ENCODE data around the gene PIP5K1B. TPM values are rescaled to one million over a fixed set of nuclear protein-coding genes. Genes with fewer than 3 reads are reported as not detected.

Gene PIP5K1B
- total RNA-seq, 1 experiment from 2014 or later: 5.2 TPM

- TF ChIP-seq ATF6 (CRISPR knock-in tag; IDR thresholded peaks at IDR 0.05) (no peak), PRRX2 (CRISPR knock-in tag; IDR thresholded peaks at IDR 0.05) (no peak), ZNF425 (CRISPR knock-in tag; conservative IDR thresholded peaks at IDR 0.05) (no peak)
These were observed 2.9 kb downstream of the PIP5K1B start (continued) for GRCh38 chr9:68707801-68708488.

- POLR2A ChIA-PET: interaction anchor here (1.6 kb wide), 1 partner anchor 11 kb away, joined by 4 read pairs; no protein-coding TSS in a partner anchor
- Mint-ChIP-seq H3K4me3 (no peak overlapping the region), H3K27ac (no peak overlapping the region), H3K9me3 (no peaks in the 10 kb centered on the region), H3K36me3 (no peaks in the 10 kb centered on the region), H3K27me3 (ENCODE audit: low read depth) (peaks cover 39% of the 10 kb centered on the region), H3K4me1 (peaks cover 31% of the 10 kb centered on the region)
- DNase-seq (ENCODE audit: low spot score) (no peak), ATAC-seq (no peak)
- TF ChIP-seq ATF2 (CRISPR knock-in tag; IDR thresholded peaks at IDR 0.05; ENCODE audit: borderline replicate concordance, low read depth) (no peak), NFATC4 (CRISPR knock-in tag; IDR thresholded peaks at IDR 0.05) (no peak), AR (CRISPR knock-in tag; IDR thresholded peaks at IDR 0.05) (no peak)
- CTCF ChIA-PET: interaction anchor here (1.1 kb wide), 1 partner anchor 71 kb away, joined by 7 read pairs; a partner anchor contains a TSS
These were observed 3.5 kb downstream of the PIP5K1B start for GRCh38 chr9:68708513-68708912.

GRCh38 chr9:68709291-68710110 is 4.5 kb downstream of the PIP5K1B start:
- TF ChIP-seq ZNF532 (CRISPR knock-in tag; IDR thresholded peaks at IDR 0.05; ENCODE audit: borderline replicate concordance) (no peak), JUN (CRISPR knock-in tag; IDR thresholded peaks at IDR 0.05) (no peak), E2F1 (CRISPR knock-in tag; IDR thresholded peaks at IDR 0.05) (no peak), NFYB (CRISPR knock-in tag; conservative IDR thresholded peaks at IDR 0.05; ENCODE audit: low read depth) (no peak), FOXK1 (CRISPR knock-in tag; IDR thresholded peaks at IDR 0.05) (no peak), FOXP4 (CRISPR knock-in tag; IDR thresholded peaks at IDR 0.05) (no peak), NR3C1 (CRISPR knock-in tag; conservative IDR thresholded peaks at IDR 0.05; ENCODE audit: low read depth) (no peak)
- Mint-ChIP-seq H3K27ac (no peak overlapping the region), H3K4me1 (peaks cover 21% of the 10 kb centered on the region), H3K36me3 (no peaks in the 10 kb centered on the region), H3K9me3 (no peaks in the 10 kb centered on the region), H3K27me3 (ENCODE audit: low read depth) (peaks cover 29% of the 10 kb centered on the region), H3K4me3 (no peak overlapping the region)
- POLR2A ChIA-PET: interaction anchor here (1.6 kb wide), 1 partner anchor 12 kb away, joined by 4 read pairs; no protein-coding TSS in a partner anchor
- CTCF ChIA-PET: no interaction called here
- ATAC-seq: no peak
- DNase-seq (ENCODE audit: low spot score): no peak

Data from WTC11 (cell line).